WERI-Rb-1 (cell line): ENCODE results near the gene KIAA1671.

Experiments used
- DNase-seq: peaks from one replicate; pipeline ENCODE4 v3.0.0-alpha.2; 2020
- H3K27ac ChIP-seq: fragments of 250-450 bp; sonication (Bioruptor Pico); 2 replicates; pipeline ENCODE4 v1.5.1; 2020; ENCODE audit warnings: mild to moderate bottlenecking, moderate library complexity
- H3K27me3 ChIP-seq: fragments of 250-450 bp; sonication (Bioruptor Pico); 2 replicates; pipeline ENCODE4 v1.5.1; 2021; ENCODE audit warnings: mild to moderate bottlenecking, low read depth, moderate library complexity; ENCODE audit not compliant: insufficient read depth, severe bottlenecking
- H3K36me3 ChIP-seq: fragments of 250-450 bp; sonication (Bioruptor Pico); 2 replicates; pipeline ENCODE4 v1.5.1; 2020; ENCODE audit warnings: mild to moderate bottlenecking, moderate library complexity
- H3K4me3 ChIP-seq: 2 replicates; pipeline ENCODE4 v1.5.1; 2011; ENCODE audit warnings: low read depth, mild to moderate bottlenecking, control low read depth, low read length
- H3K9me3 ChIP-seq: fragments of 250-450 bp; sonication (Bioruptor Pico); 2 replicates; pipeline ENCODE4 v1.5.1; 2021; ENCODE audit warnings: mild to moderate bottlenecking, moderate library complexity; ENCODE audit not compliant: severe bottlenecking
- TF ChIP-seq, protein P1 (sequence below): IDR thresholded peaks from 2 replicates; pipeline ENCODE4 v1.5.1; 2011; ENCODE audit warnings: low read depth, mild to moderate bottlenecking, control low read depth, inconsistent platforms, low read length

Gene KIAA1671

DNA sequence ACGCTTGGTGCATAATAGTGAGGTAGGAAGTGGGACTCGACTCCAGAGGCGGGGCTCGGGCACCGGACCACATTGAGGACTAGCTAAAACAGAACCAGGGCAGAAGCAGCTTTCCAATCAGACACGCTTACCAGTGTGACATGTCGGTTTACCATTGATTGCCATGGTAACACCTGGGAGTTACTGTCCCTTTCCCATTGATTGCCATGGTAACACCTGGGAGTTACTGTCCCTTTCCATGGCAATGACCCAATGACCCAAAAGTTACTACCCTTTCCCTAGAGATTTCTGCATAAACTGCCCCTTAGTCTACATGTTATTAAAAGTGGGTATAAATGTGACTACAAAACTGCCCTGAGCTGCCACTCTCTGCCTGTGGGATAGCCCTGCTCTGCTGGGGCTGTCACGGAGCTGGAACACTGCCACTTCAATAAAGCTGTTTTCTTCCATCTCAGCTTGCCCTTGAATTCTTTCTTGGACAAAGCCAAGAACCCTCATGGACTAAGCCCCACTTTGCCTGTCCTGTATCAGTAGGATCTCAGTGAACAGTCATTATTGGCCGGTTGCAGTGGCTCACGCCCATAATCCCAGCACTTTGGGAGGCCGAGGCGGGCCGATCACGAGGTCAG lies 169.7 kb downstream of the KIAA1671 start:
- Histone ChIP-seq H3K36me3 (no peaks in the 10 kb centered on the region), H3K9me3 (no peaks in the 10 kb centered on the region), H3K27ac (no peak overlapping the region), H3K4me3 (no peak overlapping the region), H3K27me3 (no peaks in the 10 kb centered on the region)
- DNase-seq: no peak
- TF ChIP-seq, protein P1, sequence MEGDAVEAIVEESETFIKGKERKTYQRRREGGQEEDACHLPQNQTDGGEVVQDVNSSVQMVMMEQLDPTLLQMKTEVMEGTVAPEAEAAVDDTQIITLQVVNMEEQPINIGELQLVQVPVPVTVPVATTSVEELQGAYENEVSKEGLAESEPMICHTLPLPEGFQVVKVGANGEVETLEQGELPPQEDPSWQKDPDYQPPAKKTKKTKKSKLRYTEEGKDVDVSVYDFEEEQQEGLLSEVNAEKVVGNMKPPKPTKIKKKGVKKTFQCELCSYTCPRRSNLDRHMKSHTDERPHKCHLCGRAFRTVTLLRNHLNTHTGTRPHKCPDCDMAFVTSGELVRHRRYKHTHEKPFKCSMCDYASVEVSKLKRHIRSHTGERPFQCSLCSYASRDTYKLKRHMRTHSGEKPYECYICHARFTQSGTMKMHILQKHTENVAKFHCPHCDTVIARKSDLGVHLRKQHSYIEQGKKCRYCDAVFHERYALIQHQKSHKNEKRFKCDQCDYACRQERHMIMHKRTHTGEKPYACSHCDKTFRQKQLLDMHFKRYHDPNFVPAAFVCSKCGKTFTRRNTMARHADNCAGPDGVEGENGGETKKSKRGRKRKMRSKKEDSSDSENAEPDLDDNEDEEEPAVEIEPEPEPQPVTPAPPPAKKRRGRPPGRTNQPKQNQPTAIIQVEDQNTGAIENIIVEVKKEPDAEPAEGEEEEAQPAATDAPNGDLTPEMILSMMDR: no peak

DNA sequence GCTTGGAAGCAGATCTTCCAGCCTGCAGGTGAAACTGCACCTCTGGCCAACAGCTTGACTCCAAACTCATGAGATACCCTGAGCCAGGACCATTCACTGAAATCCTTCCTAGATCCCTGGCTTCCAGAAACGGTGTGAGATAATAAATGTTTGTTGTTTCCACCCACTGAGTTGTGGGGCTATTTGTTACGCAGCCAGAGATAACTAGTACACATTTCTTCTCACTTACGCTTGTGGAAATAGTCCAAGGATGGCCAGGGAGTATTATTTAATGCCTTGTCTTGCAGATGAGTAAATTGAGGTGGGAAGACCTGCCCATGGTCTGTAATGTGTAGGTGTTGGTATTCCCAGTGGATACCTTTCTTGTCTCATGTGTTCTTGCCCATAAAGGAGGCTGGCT lies 171.2 kb downstream of the KIAA1671 start:
- H3K4me3 ChIP-seq: no peak overlapping the region
- no peak for DNase-seq
- TF ChIP-seq, protein P1: no peak
- H3K27ac ChIP-seq: no peak overlapping the region
- no peaks in the 10 kb centered on the region for H3K9me3 ChIP-seq
- no peaks in the 10 kb centered on the region for H3K27me3 ChIP-seq
- H3K36me3 ChIP-seq: no peaks in the 10 kb centered on the region

DNA sequence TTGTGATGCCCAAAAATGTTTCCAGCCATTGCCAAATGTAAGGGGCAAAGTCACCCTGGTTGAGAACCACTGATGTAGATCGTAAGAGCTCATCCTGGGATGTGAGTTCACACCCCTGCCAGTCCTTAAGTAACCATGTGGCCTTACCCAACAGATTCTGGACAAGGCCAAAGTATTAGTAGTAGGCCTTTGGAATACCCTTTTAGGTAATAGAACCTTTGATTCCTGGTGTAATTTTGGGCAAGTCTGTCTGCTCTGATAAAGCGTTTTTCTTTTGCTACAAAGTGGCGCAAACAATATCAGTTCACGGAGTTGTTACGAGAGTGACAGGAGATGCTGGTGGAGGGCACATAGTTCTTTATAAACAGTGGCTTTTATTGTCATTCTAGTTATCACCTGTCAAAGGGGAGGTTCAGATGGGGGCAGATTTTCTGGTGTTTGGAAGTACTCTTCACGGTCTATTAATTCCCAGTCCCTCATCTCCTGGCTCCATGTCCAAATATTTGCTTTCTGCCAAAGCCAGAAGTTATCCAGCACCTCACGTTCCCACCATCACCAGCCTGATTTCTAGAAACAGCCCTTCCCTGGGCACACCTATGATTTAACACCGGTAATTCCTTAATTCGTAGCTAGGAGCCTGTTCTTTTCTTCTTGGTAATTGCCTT lies 173.3 kb downstream of the KIAA1671 start:
- Histone ChIP-seq H3K4me3 (no peak overlapping the region), H3K27me3 (no peaks in the 10 kb centered on the region), H3K27ac (no peak overlapping the region), H3K9me3 (no peaks in the 10 kb centered on the region), H3K36me3 (no peaks in the 10 kb centered on the region)
- no peak for DNase-seq
- TF ChIP-seq, protein P1: no peak

DNA sequence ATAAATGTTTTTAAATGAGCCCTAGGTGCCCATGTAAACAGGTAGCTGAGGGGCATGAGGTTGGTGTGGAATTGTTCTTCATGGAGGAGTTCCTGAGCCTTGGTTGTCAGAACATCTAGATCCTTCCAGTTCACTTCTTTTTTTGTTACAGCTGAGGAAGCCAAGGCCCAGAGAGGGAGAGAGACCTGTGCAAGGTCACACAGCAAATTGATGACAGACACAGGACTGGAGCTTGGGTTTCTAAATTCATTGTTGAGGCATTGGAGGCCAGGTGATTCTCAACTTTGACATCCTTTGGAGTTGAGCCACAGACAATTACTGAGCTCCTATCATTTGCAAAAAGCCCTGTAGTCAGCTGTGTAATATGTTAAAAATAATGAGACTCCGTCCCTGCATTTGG lies 174.0 kb downstream of the KIAA1671 start:
- Histone ChIP-seq H3K27ac (no peak overlapping the region), H3K9me3 (no peaks in the 10 kb centered on the region), H3K4me3 (no peak overlapping the region), H3K27me3 (no peaks in the 10 kb centered on the region), H3K36me3 (no peaks in the 10 kb centered on the region)
- TF ChIP-seq, protein P1: no peak
- no peak for DNase-seq

DNA sequence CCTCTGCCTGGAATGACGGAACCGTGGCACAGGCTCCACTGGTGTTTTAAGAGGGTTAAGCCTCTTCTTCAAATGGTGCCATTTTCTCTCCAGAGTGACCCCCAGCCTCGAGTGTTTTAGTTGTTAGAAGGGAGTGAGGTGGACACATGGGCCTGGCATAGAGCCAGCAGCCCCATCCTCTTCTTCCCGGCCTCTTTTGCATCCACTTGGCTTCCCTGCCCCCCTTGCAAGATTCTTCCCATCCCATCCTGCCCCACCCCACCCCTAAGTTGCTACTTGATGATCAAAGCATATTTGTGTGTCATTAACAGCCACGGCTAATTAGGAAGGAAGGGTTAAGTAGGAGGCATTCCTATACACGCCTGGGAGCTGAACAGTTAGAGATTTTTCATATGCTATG lies 174.8 kb downstream of the KIAA1671 start:
- H3K27ac ChIP-seq: no peak overlapping the region
- TF ChIP-seq, protein P1: no peak

More for the DNA sequence above, 174.8 kb downstream of the KIAA1671 start:
- H3K4me3 ChIP-seq: no peak overlapping the region
- no peaks in the 10 kb centered on the region for H3K36me3 ChIP-seq
- no peaks in the 10 kb centered on the region for H3K9me3 ChIP-seq
- H3K27me3 ChIP-seq: no peaks in the 10 kb centered on the region
- DNase-seq: no peak
